ENCODE results near the gene ANKRD6.

Gene ANKRD6

DNA sequence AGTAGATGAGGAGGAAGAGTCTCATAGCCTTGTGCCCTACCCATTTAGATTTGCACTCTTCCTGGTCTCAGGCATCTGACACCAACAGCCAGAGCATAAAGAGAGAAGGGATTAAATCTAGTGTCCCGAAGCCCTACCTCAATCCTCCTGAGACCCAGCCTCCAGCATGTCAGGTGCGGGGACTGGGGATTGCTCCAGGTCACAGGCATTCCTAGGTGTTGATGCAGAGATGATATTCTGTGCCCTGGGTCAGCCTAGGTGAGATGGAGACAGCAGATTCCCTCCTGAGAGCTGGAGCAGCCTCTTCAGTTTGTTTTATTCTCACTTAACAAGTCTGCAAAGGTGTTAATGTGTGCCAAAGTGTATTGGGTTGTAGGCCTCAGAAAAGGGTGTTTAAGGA, 89.8 kb downstream of the ANKRD6 start:
- no peaks in the 10 kb centered on the region for H3K4me1 ChIP-seq (ENCODE audit: control insufficient read depth in 5 of 5, insufficient read depth in 5 of 5, low read length in 5 of 5)
- H3K36me3 ChIP-seq (ENCODE audit: control insufficient read depth in 5 of 5, insufficient read depth in 5 of 5, low read length in 5 of 5), result no peaks in the 10 kb centered on the region
- H3K9me3 ChIP-seq (ENCODE audit: control insufficient read depth in 5 of 5, low read length in 5 of 5), result no peaks in the 10 kb centered on the region
- no peak overlapping the region for H3K27ac ChIP-seq (ENCODE audit: low read depth, low read length)
- no peak overlapping the region for H3K4me3 ChIP-seq (ENCODE audit: low read depth in 1 of 5, low read length in 5 of 5)
- H3K27me3 ChIP-seq (ENCODE audit: control insufficient read depth in 5 of 5, insufficient read depth in 4 of 5, low read length in 5 of 5), result no peaks in the 10 kb centered on the region
- no peak overlapping the region for H3K9ac ChIP-seq (ENCODE audit: low read length in 5 of 5)

GRCh38 chr6:89525786-89526562, 93.0 kb downstream of the ANKRD6 start:
- Histone ChIP-seq H3K9me3 (ENCODE audit: control insufficient read depth in 5 of 5, low read length in 5 of 5) (no peaks in the 10 kb centered on the region), H3K4me1 (ENCODE audit: control insufficient read depth in 5 of 5, insufficient read depth in 5 of 5, low read length in 5 of 5) (no peaks in the 10 kb centered on the region), H3K9ac (ENCODE audit: low read length in 5 of 5) (no peak overlapping the region), H3K27me3 (ENCODE audit: control insufficient read depth in 5 of 5, insufficient read depth in 4 of 5, low read length in 5 of 5) (no peaks in the 10 kb centered on the region), H3K4me3 (ENCODE audit: low read depth in 1 of 5, low read length in 5 of 5) (no peak overlapping the region), H3K36me3 (ENCODE audit: control insufficient read depth in 5 of 5, insufficient read depth in 5 of 5, low read length in 5 of 5) (peaks cover 0 to 5% (median 0%) of the 10 kb centered on the region in 5 donors), H3K27ac (ENCODE audit: low read depth, low read length) (no peak overlapping the region)

DNA sequence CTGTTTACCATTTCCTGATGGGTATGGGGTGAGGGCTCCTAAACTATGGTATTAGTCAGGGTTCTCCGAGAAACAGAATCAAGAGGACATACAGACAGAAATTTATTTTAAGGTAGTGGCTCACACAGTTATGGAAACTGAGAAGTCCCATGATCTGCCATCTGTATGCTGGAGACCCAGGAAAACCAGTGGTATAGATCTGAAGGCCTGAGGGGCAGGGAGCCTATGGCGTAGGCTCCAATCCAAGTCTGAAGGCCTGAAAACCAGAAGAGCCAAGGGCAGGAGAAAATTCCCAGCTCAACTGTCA, 93.6 kb downstream of the ANKRD6 start:
- Histone ChIP-seq H3K4me1 (ENCODE audit: control insufficient read depth in 5 of 5, insufficient read depth in 5 of 5, low read length in 5 of 5) (no peaks in the 10 kb centered on the region), H3K36me3 (ENCODE audit: control insufficient read depth in 5 of 5, insufficient read depth in 5 of 5, low read length in 5 of 5) (peaks cover 0 to 5% (median 0%) of the 10 kb centered on the region in 5 donors), H3K9ac (ENCODE audit: low read length in 5 of 5) (no peak overlapping the region), H3K27ac (ENCODE audit: low read depth, low read length) (no peak overlapping the region), H3K4me3 (ENCODE audit: low read depth in 1 of 5, low read length in 5 of 5) (no peak overlapping the region), H3K9me3 (ENCODE audit: control insufficient read depth in 5 of 5, low read length in 5 of 5) (no peaks in the 10 kb centered on the region), H3K27me3 (ENCODE audit: control insufficient read depth in 5 of 5, insufficient read depth in 4 of 5, low read length in 5 of 5) (no peaks in the 10 kb centered on the region)

- no peaks in the 10 kb centered on the region for H3K9me3 ChIP-seq (ENCODE audit: control insufficient read depth in 5 of 5, low read length in 5 of 5)
- H3K27ac ChIP-seq (ENCODE audit: low read depth, low read length), result no peak overlapping the region
- no peaks in the 10 kb centered on the region for H3K27me3 ChIP-seq (ENCODE audit: control insufficient read depth in 5 of 5, insufficient read depth in 4 of 5, low read length in 5 of 5)
- H3K36me3 ChIP-seq (ENCODE audit: control insufficient read depth in 5 of 5, insufficient read depth in 5 of 5, low read length in 5 of 5), result peaks cover 0 to 5% (median 0%) of the 10 kb centered on the region in 5 donors
- no peak overlapping the region for H3K9ac ChIP-seq (ENCODE audit: low read length in 5 of 5)
- no peaks in the 10 kb centered on the region for H3K4me1 ChIP-seq (ENCODE audit: control insufficient read depth in 5 of 5, insufficient read depth in 5 of 5, low read length in 5 of 5)
- no peak overlapping the region for H3K4me3 ChIP-seq (ENCODE audit: low read depth in 1 of 5, low read length in 5 of 5)
Observed at GRCh38 chr6:89527634-89528033, 94.7 kb downstream of the ANKRD6 start.

DNA sequence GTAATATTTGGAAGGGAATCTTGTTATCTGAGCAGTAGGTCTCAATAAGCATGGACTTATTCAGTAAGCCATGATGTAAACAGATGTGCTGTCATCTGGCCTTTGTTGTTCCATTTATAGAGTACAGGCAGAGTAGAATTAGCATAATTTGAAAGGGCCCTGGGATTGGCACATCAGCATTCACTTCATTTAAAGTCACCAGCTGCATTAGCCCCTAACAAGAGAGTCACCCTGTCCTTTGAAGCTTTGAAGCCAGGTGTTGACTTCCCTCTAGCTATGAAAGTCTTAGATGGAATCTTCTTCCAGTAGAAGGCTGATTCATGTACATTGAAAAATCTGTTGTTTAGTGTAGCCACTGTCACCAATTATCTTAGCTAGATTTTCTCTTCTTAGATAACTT, 95.9 kb downstream of the ANKRD6 start:
- no peak overlapping the region for H3K27ac ChIP-seq (ENCODE audit: low read depth, low read length)
- no peaks in the 10 kb centered on the region for H3K27me3 ChIP-seq (ENCODE audit: control insufficient read depth in 5 of 5, insufficient read depth in 4 of 5, low read length in 5 of 5)
- peaks cover 0 to 5% (median 0%) of the 10 kb centered on the region in 5 donors for H3K36me3 ChIP-seq (ENCODE audit: control insufficient read depth in 5 of 5, insufficient read depth in 5 of 5, low read length in 5 of 5)
- H3K4me1 ChIP-seq (ENCODE audit: control insufficient read depth in 5 of 5, insufficient read depth in 5 of 5, low read length in 5 of 5), result no peaks in the 10 kb centered on the region
- H3K9ac ChIP-seq (ENCODE audit: low read length in 5 of 5), result no peak overlapping the region
- no peaks in the 10 kb centered on the region for H3K9me3 ChIP-seq (ENCODE audit: control insufficient read depth in 5 of 5, low read length in 5 of 5)
- no peak overlapping the region for H3K4me3 ChIP-seq (ENCODE audit: low read depth in 1 of 5, low read length in 5 of 5)

DNA sequence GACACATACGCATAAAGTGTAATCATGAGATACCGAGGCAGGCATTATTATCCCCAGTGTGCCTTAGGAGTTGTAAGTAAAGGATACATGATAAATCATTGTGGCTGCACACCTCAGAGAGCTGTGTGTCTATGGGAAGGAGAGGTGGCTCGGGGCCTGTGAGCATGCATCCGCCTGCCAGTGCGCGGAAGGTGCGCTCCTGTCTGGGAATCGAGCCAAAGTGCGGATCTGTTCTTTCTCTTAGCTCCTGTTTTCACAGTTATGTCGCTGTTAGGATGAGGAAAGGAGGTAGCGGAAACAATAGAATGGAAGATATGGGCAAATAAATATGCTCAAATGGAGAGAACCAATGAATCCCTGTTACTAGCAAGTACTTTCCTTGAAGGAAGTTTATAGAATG, 98.0 kb downstream of the ANKRD6 start:
- no peaks in the 10 kb centered on the region for H3K27me3 ChIP-seq (ENCODE audit: control insufficient read depth in 5 of 5, insufficient read depth in 4 of 5, low read length in 5 of 5)
- H3K36me3 ChIP-seq (ENCODE audit: control insufficient read depth in 5 of 5, insufficient read depth in 5 of 5, low read length in 5 of 5), result peaks cover 0 to 5% (median 0%) of the 10 kb centered on the region in 5 donors
- H3K27ac ChIP-seq (ENCODE audit: low read depth, low read length), result no peak overlapping the region
- H3K4me3 ChIP-seq (ENCODE audit: low read depth in 1 of 5, low read length in 5 of 5), result no peak overlapping the region
- H3K9me3 ChIP-seq (ENCODE audit: control insufficient read depth in 5 of 5, low read length in 5 of 5), result no peaks in the 10 kb centered on the region
- no peak overlapping the region for H3K9ac ChIP-seq (ENCODE audit: low read length in 5 of 5)
- H3K4me1 ChIP-seq (ENCODE audit: control insufficient read depth in 5 of 5, insufficient read depth in 5 of 5, low read length in 5 of 5), result no peaks in the 10 kb centered on the region

DNA sequence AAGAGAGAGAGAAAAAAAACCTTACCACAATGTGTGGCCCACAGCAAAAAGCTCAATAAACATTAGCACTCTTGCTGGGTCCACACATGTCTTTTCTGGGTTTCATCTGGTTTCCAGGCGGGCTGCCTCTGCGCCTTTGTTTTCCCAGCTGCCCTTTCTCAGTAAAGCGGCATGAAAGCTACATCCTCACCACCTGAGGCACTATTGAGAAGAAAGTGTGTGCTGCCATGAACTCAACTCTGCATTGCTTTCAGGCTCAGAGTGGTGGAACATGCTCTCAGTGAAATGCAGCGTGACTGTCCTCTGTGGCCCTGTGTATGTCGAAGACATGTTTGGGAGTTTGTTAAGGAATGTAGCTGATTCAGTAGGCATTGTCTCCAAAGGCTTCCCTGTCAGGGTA, 103.3 kb downstream of the ANKRD6 start:
- H3K27me3 ChIP-seq (ENCODE audit: control insufficient read depth in 5 of 5, insufficient read depth in 4 of 5, low read length in 5 of 5), result no peaks in the 10 kb centered on the region
- H3K4me3 ChIP-seq (ENCODE audit: low read depth in 1 of 5, low read length in 5 of 5), result no peak overlapping the region
- no peak overlapping the region for H3K9ac ChIP-seq (ENCODE audit: low read length in 5 of 5)
- H3K36me3 ChIP-seq (ENCODE audit: control insufficient read depth in 5 of 5, insufficient read depth in 5 of 5, low read length in 5 of 5), result no peaks in the 10 kb centered on the region
- no peak overlapping the region for H3K27ac ChIP-seq (ENCODE audit: low read depth, low read length)
- H3K9me3 ChIP-seq (ENCODE audit: control insufficient read depth in 5 of 5, low read length in 5 of 5), result no peaks in the 10 kb centered on the region
- H3K4me1 ChIP-seq (ENCODE audit: control insufficient read depth in 5 of 5, insufficient read depth in 5 of 5, low read length in 5 of 5), result no peaks in the 10 kb centered on the region

DNA sequence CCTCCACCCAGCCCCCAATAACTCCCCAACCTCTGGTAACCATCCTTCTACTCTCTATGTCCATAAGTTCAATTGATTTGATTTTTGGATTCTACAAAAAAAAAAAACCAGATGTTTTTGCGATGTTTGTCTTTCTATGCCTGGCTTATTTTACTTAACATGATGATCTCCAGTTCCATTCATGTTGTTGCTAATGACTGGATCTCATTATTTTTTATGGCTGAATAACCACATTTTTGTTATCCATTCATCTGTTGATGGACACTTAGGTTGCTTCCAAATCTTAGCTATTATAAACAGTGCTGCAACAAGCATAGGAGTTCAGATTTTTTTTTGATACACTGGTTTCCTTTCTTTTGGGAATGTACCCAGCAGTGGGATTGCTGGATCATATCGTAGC, 106.8 kb downstream of the ANKRD6 start:
- no peak overlapping the region for H3K9ac ChIP-seq (ENCODE audit: low read length in 5 of 5)
- H3K27ac ChIP-seq (ENCODE audit: low read depth, low read length), result no peak overlapping the region
- H3K9me3 ChIP-seq (ENCODE audit: control insufficient read depth in 5 of 5, low read length in 5 of 5), result no peaks in the 10 kb centered on the region
- H3K4me3 ChIP-seq (ENCODE audit: low read depth in 1 of 5, low read length in 5 of 5), result no peak overlapping the region
- H3K27me3 ChIP-seq (ENCODE audit: control insufficient read depth in 5 of 5, insufficient read depth in 4 of 5, low read length in 5 of 5), result no peaks in the 10 kb centered on the region
- no peaks in the 10 kb centered on the region for H3K4me1 ChIP-seq (ENCODE audit: control insufficient read depth in 5 of 5, insufficient read depth in 5 of 5, low read length in 5 of 5)
- no peaks in the 10 kb centered on the region for H3K36me3 ChIP-seq (ENCODE audit: control insufficient read depth in 5 of 5, insufficient read depth in 5 of 5, low read length in 5 of 5)

- Histone ChIP-seq H3K4me3 (ENCODE audit: low read depth in 1 of 5, low read length in 5 of 5) (no peak overlapping the region), H3K4me1 (ENCODE audit: control insufficient read depth in 5 of 5, insufficient read depth in 5 of 5, low read length in 5 of 5) (no peaks in the 10 kb centered on the region), H3K36me3 (ENCODE audit: control insufficient read depth in 5 of 5, insufficient read depth in 5 of 5, low read length in 5 of 5) (no peaks in the 10 kb centered on the region), H3K9ac (ENCODE audit: low read length in 5 of 5) (no peak overlapping the region), H3K9me3 (ENCODE audit: control insufficient read depth in 5 of 5, low read length in 5 of 5) (no peaks in the 10 kb centered on the region), H3K27ac (ENCODE audit: low read depth, low read length) (no peak overlapping the region), H3K27me3 (ENCODE audit: control insufficient read depth in 5 of 5, insufficient read depth in 4 of 5, low read length in 5 of 5) (no peaks in the 10 kb centered on the region)
Observed at GRCh38 chr6:89542081-89542857, 109.3 kb downstream of the ANKRD6 start.

DNA sequence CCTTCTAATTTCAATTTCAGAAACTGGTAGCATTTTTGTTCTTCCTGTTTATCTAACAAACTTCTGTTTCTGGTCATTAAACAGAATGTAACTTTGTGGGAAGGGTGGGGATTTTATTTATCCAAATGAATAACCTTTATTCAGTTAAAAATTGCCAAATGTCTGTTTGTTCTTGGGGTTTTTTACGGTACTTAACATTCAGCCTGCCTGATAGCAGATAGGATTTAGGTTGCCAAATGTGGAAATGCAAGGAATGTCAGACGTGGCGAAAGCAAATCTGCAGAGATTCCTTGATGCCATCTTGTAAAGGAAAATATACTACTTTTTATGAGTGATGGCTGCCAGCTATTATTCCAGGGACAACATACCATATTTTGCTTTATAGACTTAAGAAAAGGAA, 109.9 kb downstream of the ANKRD6 start:
- no peak overlapping the region for H3K4me3 ChIP-seq (ENCODE audit: low read depth in 1 of 5, low read length in 5 of 5)
- no peaks in the 10 kb centered on the region for H3K27me3 ChIP-seq (ENCODE audit: control insufficient read depth in 5 of 5, insufficient read depth in 4 of 5, low read length in 5 of 5)
- no peaks in the 10 kb centered on the region for H3K4me1 ChIP-seq (ENCODE audit: control insufficient read depth in 5 of 5, insufficient read depth in 5 of 5, low read length in 5 of 5)
- H3K9me3 ChIP-seq (ENCODE audit: control insufficient read depth in 5 of 5, low read length in 5 of 5), result no peaks in the 10 kb centered on the region
- no peak overlapping the region for H3K9ac ChIP-seq (ENCODE audit: low read length in 5 of 5)
- H3K36me3 ChIP-seq (ENCODE audit: control insufficient read depth in 5 of 5, insufficient read depth in 5 of 5, low read length in 5 of 5), result no peaks in the 10 kb centered on the region
- no peak overlapping the region for H3K27ac ChIP-seq (ENCODE audit: low read depth, low read length)
